HG03460 (cell line): Measurements from ENCODE around the gene PIEZO2.
"Not testable (repeated sequence)": the region's sequence is repeated elsewhere in the genome, so short reads cannot be mapped to it uniquely, and the experiment has no call there.

ENCODE experiments used
- ATAC-seq: cut with Tn5 transposase; IDR thresholded peaks from one replicate; pipeline ENCODE4 v1.9.1; 2021; ENCODE audit not compliant: unreplicated experiment

PIEZO2 gene

DNA sequence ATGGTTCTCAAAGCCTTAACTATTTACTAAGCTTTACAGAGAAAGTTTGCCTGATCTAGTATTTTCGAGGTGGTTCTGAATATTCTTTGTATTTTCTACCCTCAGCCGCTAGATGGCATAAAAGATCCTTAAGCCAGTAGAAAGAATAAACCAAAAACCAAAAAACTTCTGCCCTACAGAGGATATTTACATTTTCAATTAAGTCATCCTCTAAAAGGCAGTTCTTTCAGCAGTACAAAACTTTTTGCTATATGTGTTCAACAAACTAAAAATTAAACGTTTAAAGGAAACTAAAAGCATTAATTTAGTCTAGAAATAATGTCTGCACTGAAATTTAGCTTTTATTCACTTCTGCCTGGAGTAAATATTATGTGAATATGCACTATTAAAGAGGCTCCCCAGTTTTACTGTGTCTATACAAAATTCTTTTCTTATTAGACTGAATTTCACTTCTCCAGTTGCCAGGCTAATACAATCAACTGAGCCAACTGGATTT, 297.5 kb downstream of the PIEZO2 start:
- ATAC-seq: no peak

- no peak for ATAC-seq
Measured at GRCh38 chr18:10850840-10851239, 298.5 kb downstream of the PIEZO2 start.

GRCh38 chr18:10850216-10850615, 299.2 kb downstream of the PIEZO2 start:
- ATAC-seq: no peak

DNA sequence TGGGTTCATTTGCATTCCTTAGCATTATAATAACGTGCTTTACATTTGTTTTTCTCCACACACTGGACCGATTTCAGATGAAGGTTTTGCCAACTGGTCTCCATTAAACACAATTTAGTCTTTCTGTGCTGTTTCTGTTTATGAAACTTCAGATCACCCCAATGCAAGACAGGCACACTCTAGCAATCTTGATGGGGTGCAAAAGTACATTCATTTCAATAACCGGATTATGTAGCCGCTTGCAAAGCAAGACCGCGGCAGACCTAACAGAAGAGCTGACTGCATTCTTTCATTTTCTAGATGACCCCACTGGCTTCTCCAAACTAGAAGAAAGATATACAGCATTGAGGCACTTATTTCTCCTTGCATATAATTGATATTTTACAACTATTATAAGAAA, 301.5 kb downstream of the PIEZO2 start:
- no peak for ATAC-seq

DNA sequence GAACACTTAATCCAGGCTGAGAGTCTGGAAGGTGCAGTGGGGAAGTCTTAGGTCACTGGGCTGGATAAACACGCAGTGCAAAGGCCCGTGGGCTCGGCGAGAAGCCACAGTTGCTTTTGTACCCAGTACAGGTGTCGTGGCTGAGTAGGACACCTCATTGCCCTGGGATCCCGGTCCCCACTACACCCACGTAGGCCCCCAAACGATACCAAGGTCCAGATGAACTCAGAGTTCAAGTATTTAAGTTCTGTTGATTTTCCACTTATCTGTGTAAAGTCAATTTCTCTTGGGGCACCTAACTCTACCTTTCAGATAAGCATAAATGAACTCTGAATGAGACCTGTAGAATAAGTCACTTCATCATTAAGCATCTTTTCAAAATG, 302.0 kb downstream of the PIEZO2 start:
- no peak for ATAC-seq

- no peak for ATAC-seq
Measured at GRCh38 chr18:10846657-10847407, 302.5 kb downstream of the PIEZO2 start.

GRCh38 chr18:10846035-10846434, 303.3 kb downstream of the PIEZO2 start:
- not testable (repeated sequence) for ATAC-seq

DNA sequence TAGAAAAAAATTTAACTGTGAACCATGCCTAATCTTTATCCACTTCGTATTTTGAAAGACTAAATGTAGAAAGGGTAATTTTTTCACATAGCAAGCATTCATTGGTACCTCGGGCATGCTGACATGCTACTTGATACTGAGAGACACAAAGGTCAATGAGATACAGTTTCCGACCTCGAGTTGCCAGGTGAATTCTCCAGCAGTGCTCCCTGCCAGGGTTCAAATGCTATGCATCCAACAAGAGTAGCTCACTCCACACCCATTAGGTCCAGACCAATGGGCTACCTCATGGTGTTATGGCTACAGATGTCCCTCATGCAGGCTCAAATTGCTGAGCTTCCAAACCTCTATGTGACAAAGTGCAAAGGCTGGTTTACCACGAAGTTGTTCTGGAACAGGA, 305.8 kb downstream of the PIEZO2 start:
- ATAC-seq: no peak

GRCh38 chr18:10842861-10843260, 306.5 kb downstream of the PIEZO2 start:
- ATAC-seq: no peak

DNA sequence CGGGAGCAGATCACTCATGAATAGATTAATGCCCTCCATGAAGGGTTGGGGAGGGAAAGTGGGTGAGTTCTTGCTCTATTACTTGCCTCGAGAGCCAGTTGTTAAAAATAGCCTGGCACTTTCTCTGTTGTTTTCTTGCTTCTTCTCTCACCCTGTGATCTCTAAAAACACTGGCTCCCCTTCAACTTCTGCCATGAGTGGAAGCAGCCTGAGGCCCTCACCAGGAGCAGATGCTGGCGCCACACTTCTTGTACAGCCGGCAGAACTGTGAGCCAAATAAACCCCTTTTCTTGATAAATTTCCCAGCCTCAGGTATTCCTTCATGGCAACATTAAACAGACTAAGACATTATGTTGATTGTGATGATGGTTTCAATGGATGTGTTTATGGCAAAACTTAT, 307.0 kb downstream of the PIEZO2 start:
- no peak for ATAC-seq

DNA sequence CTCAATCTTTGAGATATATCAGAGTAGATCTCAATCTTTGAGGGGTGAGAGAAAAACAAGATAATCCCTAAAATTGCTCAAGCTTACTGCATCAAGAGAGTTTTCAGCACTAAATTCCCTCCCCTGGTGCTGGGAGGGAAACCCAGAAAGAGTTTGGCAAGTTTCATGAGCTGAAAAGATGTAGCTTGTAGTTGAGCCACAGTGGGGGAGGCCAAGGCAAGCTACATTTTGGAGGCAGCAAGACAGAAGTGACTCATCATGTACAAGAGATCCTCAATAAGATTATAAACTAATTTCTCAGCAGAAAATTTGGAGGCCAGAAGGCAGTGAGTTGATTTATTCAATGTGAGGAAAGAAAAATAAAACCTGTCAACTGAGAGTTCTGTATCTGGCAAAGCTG, 308.2 kb downstream of the PIEZO2 start:
- no peak for ATAC-seq

DNA sequence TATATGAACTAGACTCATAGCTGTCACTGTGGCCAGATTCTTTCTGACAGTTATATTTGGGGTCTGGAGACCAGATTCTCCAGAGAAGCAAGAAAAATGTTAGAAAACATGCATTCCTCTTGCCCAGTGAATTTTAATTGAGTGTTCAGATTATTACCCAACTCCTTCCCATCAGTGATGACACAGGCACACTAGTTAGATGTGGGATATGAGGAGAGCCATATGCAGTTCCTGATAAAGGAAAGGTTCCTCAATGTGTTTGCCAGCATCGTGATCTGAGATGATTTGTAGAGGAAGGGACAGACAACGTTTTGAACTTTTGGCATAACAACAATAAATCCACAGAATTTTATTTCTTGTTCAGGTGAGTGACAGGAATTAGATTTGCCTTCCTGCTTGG, 308.6 kb downstream of the PIEZO2 start:
- ATAC-seq: no peak

DNA sequence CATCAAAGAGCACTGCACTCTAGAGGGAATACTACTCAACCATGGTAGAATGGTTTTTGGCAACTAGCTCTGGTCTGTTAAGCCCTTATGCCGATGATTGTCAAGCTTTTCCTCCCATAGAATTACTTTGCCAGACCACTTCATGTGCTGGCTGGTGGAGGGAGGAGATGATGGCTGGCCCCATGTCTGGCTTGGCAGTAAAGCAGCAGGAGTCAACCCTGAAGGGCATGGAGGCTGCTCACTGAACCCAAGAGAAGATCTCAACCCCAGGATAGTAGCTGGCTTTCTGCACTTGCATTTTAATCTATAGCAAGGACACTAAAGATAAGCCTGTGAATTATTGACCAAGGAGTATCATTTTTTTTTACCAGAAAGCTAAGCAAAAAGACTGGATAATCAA, 309.9 kb downstream of the PIEZO2 start:
- ATAC-seq: no peak

DNA sequence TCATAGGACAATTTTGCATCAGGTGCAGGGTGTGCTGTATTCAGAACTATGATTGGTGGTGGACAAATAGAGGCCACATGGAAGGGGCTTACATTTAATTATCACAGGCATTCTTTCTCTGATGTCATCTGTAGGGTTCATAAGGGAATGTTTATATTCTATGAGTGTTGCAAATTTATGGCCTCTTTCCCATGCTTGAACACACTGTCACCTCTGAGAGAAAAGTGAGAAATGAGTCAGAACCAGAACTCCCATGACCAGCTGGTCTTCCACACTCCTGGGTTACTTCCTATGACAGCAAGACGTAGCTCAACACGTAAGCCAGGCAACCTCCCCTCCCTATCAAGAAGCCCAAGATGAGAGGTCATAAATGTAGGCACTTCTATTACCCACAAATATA, 310.8 kb downstream of the PIEZO2 start:
- peak; percentile 47 for ATAC-seq

GRCh38 chr18:10834128-10834815, 315.1 kb downstream of the PIEZO2 start:
- ATAC-seq: no peak

GRCh38 chr18:10833656-10834055, 315.7 kb downstream of the PIEZO2 start:
- no peak for ATAC-seq

GRCh38 chr18:10826400-10826799, 323.0 kb downstream of the PIEZO2 start:
- ATAC-seq: no peak

DNA sequence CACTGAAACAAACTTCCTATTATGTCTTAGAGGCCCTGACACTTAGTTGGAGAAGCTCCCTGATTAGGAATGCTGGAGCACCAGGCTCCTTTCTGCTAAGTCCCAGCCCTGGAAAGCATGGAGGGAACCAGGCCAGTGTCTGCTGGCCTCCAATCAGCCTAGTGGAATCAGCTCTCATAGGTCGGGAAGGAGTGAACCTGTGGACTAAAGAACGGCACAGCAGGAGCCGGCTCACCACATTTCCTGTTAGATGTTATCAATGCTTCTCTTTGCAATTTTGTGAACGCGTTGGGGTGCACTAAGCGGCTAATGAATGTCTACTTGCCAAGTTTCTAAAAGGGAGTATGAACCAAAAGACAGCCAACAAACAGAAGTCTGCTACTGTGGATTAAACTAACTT, 326.9 kb downstream of the PIEZO2 start:
- ATAC-seq: no peak

- ATAC-seq: no peak
Measured at GRCh38 chr18:10820681-10821080, 328.7 kb downstream of the PIEZO2 start.

- ATAC-seq: no peak
Measured at GRCh38 chr18:10814336-10814735, 335.0 kb downstream of the PIEZO2 start.

GRCh38 chr18:10805587-10806118, 343.7 kb downstream of the PIEZO2 start:
- ATAC-seq: no peak

DNA sequence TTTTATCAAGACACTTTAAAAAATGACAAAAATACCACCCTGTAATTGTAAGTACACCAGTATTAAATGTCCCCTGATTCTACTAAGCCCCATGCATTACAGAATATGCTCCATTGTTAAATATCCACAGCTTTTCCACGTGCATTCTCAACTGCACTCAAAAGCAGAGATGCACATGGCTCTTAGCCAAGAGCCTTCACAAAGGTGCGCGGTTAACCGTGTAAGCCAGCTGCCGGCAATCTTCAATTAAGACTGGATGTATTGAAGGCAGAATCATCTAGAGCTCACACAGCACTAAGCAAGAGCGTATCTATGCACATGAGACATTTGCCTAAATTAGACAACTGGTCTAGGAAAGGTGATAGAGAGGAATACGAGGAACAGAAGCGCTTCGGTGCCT, 345.2 kb downstream of the PIEZO2 start:
- no peak for ATAC-seq
